Measurements from ENCODE around the gene LIMCH1. TPM values are rescaled to one million over a fixed set of nuclear protein-coding genes. Genes with fewer than 3 reads are reported as not detected.
A peak's percentile ranks its signal among the peaks of the same experiment; 100 is the strongest.

Gene LIMCH1
- total and polyA plus RNA-seq, 2 donors = 18.4 to 93.5 TPM

GRCh38 chr4:41561244-41561643 lies 23.3 kb downstream of the LIMCH1 start:
- no peak overlapping the region for H3K27ac ChIP-seq (ENCODE audit: low read depth)

GRCh38 chr4:41567186-41567585 lies 29.2 kb downstream of the LIMCH1 start:
- Histone ChIP-seq H3K36me3 (ENCODE audit: insufficient read depth) (no peaks in the 10 kb centered on the region), H3K4me1 (ENCODE audit: insufficient read depth) (no peaks in the 10 kb centered on the region), H3K4me3 (ENCODE audit: low read depth, low read length) (no peak overlapping the region), H3K27ac (ENCODE audit: low read depth) (no peak overlapping the region)
- no peak for DNase-seq (ENCODE audit: extremely low spot score)
- WGBS = 90% methylated on average over 2 of the region's 2 CpGs

More at GRCh38 chr4:41561244-41561643, 23.3 kb downstream of the LIMCH1 start:
- 84% methylated on average over 3 of the region's 3 CpGs for WGBS
- H3K4me3 ChIP-seq (ENCODE audit: low read depth, low read length) = no peak overlapping the region
- DNase-seq (ENCODE audit: extremely low spot score) = no peak
- H3K4me1 ChIP-seq (ENCODE audit: insufficient read depth) = no peaks in the 10 kb centered on the region
- no peaks in the 10 kb centered on the region for H3K36me3 ChIP-seq (ENCODE audit: insufficient read depth)

- no peaks in the 10 kb centered on the region for H3K4me1 ChIP-seq (ENCODE audit: insufficient read depth)
- no peak overlapping the region for H3K4me3 ChIP-seq (ENCODE audit: low read depth, low read length)
- H3K36me3 ChIP-seq (ENCODE audit: insufficient read depth) = no peaks in the 10 kb centered on the region
- WGBS = 94% methylated on average over 5 of the region's 5 CpGs
- H3K27ac ChIP-seq (ENCODE audit: low read depth) = no peak overlapping the region
- no peak for DNase-seq (ENCODE audit: extremely low spot score)
Observed at GRCh38 chr4:41568363-41568762, 30.4 kb downstream of the LIMCH1 start.

GRCh38 chr4:41569961-41570360 lies 32.0 kb downstream of the LIMCH1 start:
- Histone ChIP-seq H3K4me1 (ENCODE audit: insufficient read depth) (no peaks in the 10 kb centered on the region), H3K4me3 (ENCODE audit: low read depth, low read length) (no peak overlapping the region), H3K27ac (ENCODE audit: low read depth) (no peak overlapping the region), H3K36me3 (ENCODE audit: insufficient read depth) (no peaks in the 10 kb centered on the region)
- DNase-seq (ENCODE audit: extremely low spot score) = no peak
- 58% methylated on average over 4 of the region's 4 CpGs for WGBS

DNA sequence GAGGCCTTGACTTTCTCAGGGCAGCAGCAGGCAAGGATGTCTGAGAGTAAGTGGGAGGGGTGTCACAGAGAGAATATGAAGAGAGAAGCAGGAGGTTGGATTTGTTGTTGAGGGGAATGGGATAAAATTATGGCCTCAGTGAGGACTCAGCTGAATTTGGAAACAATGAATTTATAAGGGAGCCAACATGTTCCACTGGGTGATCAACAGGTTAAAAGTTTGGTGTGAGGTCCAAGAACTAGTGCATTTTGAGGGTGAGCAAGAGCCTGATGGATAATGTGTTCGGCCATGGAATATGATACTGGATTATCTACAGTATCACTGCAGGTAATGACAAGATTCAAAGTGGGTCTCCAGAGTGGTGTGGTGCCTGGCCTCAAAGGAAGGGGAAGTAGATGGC lies 33.5 kb downstream of the LIMCH1 start:
- no peak overlapping the region for H3K27ac ChIP-seq (ENCODE audit: low read depth)
- DNase-seq (ENCODE audit: extremely low spot score) = no peak
- H3K36me3 ChIP-seq (ENCODE audit: insufficient read depth) = no peaks in the 10 kb centered on the region
- no peaks in the 10 kb centered on the region for H3K4me1 ChIP-seq (ENCODE audit: insufficient read depth)
- WGBS = 87% methylated on average over 1 of the region's 1 CpG
- no peak overlapping the region for H3K4me3 ChIP-seq (ENCODE audit: low read depth, low read length)

DNA sequence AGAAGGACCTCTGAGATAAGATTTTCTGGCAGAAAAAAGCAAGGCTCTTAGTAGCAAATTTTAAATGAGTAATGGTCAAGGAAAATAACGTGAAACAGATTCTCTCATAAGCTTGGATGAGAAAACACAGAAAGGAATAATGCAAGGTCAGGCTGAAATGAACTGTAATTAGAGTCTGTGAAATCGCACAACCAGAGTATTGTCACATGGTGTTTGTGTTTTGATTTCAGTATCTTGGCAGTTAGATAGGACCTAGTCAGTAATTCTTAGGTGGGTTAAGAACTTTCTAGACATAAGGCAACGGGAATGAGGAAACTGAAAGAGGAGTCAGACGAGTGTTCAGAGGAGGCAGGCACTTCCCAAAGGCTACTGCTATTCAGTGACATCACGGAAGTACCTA lies 34.6 kb downstream of the LIMCH1 start:
- DNase-seq (ENCODE audit: extremely low spot score) = no peak
- no peaks in the 10 kb centered on the region for H3K36me3 ChIP-seq (ENCODE audit: insufficient read depth)
- H3K4me3 ChIP-seq (ENCODE audit: low read depth, low read length) = no peak overlapping the region
- no peak overlapping the region for H3K27ac ChIP-seq (ENCODE audit: low read depth)
- H3K4me1 ChIP-seq (ENCODE audit: insufficient read depth) = no peaks in the 10 kb centered on the region
- 39% methylated on average over 5 of the region's 5 CpGs for WGBS

DNA sequence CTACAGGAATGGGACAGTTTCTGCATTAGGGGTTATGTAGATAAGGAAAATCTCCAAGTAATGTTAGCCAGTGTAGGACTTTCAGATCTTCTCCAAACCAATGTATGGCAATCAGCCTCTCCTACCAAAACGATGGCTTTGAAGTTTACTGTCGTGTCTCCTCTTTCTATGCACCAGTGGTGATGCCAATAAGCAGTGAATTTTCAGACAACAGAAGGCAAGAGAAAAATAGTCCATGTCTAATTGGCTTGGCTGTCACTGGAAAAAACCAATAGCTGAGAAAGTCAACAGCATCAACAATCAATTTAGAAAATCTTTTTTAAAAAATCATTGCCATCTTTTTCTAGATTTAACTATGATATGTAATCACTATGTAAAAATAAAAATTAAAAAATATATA lies 35.0 kb downstream of the LIMCH1 start:
- WGBS = 68% methylated on average over 2 of the region's 2 CpGs
- Histone ChIP-seq H3K4me3 (ENCODE audit: low read depth, low read length) (no peak overlapping the region), H3K27ac (ENCODE audit: low read depth) (no peak overlapping the region), H3K4me1 (ENCODE audit: insufficient read depth) (no peaks in the 10 kb centered on the region), H3K36me3 (ENCODE audit: insufficient read depth) (no peaks in the 10 kb centered on the region)
- no peak for DNase-seq (ENCODE audit: extremely low spot score)

DNA sequence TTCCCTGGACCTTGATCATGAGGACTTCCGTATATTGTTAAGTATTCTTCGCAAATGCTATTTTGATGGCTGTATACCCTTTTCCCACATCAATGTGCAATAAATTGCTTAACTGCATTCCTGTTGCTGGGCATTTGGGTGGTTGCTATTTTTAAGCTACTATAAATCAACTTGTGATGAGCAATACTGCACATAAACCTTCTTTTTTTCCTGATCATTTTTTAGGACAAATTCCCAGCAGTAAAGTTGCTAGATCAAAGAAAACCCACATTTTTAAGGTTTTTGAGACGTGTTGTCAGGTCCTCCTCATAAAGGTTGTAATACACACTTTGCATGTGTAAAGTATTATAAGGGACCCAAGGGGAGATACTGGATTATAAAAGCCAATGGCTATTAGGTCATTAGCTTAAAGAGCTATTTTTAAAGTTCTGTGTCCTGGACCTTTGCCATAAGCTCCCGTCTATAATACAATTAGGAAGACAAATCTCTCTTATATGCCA lies 35.6 kb downstream of the LIMCH1 start:
- no peak overlapping the region for H3K4me3 ChIP-seq (ENCODE audit: low read depth, low read length)
- DNase-seq (ENCODE audit: extremely low spot score) = no peak
- no peaks in the 10 kb centered on the region for H3K36me3 ChIP-seq (ENCODE audit: insufficient read depth)
- WGBS = 64% methylated on average over 4 of the region's 4 CpGs
- no peaks in the 10 kb centered on the region for H3K4me1 ChIP-seq (ENCODE audit: insufficient read depth)
- H3K27ac ChIP-seq (ENCODE audit: low read depth) = no peak overlapping the region

- Histone ChIP-seq H3K27ac (ENCODE audit: low read depth) (no peak overlapping the region), H3K4me1 (ENCODE audit: insufficient read depth) (no peaks in the 10 kb centered on the region), H3K36me3 (ENCODE audit: insufficient read depth) (no peaks in the 10 kb centered on the region), H3K4me3 (ENCODE audit: low read depth, low read length) (no peak overlapping the region)
- whole genome bisulfite sequencing = 71% methylated on average over 4 of the region's 4 CpGs
- DNase-seq (ENCODE audit: extremely low spot score) = peak; percentile 43
Observed at GRCh38 chr4:41575207-41575606, 37.2 kb downstream of the LIMCH1 start.

DNA sequence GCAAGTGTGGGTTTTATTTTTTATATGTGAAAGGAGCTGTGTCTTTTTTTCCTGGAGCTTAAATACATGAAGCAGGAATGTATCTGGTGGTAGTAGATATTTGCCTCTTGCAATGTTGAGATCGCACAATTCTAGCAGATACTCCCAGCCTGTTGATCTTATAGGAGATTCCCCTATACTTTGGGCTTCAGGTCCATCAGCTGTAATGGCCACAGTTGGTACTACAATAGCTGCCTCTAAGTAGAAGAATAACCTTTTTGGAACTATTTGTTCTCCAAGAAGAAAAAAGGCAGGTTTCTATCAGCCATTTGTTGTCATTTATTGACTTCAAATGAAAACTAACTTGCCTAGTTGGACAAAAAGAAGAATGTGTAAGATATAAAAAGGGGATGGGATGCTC lies 37.7 kb downstream of the LIMCH1 start:
- DNase-seq (ENCODE audit: extremely low spot score) = no peak
- 94% methylated on average over 1 of the region's 1 CpG for WGBS
- no peaks in the 10 kb centered on the region for H3K36me3 ChIP-seq (ENCODE audit: insufficient read depth)
- H3K4me3 ChIP-seq (ENCODE audit: low read depth, low read length) = no peak overlapping the region
- no peaks in the 10 kb centered on the region for H3K4me1 ChIP-seq (ENCODE audit: insufficient read depth)
- no peak overlapping the region for H3K27ac ChIP-seq (ENCODE audit: low read depth)

DNA sequence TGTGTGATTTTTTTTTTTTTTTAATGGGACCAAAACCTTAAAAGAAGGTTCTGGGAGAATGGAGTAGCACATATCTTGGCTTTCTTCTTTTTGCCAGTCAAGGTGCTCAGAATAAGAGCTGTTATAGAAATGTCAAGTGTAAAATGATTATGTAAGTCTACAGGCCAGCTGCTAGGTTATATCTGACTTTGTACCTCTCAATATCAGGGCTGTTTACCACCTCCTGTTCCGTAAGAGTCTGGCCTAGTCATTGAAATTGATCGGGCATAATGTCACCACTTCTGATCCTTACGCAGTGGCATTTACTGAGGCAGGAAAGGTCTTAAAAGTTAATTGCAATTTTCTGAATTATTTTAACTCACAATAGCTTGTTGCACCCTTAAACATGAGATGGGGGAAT lies 41.1 kb downstream of the LIMCH1 start:
- H3K4me3 ChIP-seq (ENCODE audit: low read depth, low read length) = no peak overlapping the region
- no peak overlapping the region for H3K27ac ChIP-seq (ENCODE audit: low read depth)
- H3K36me3 ChIP-seq (ENCODE audit: insufficient read depth) = no peaks in the 10 kb centered on the region
- 82% methylated on average over 3 of the region's 3 CpGs for WGBS
- DNase-seq (ENCODE audit: extremely low spot score) = no peak
- H3K4me1 ChIP-seq (ENCODE audit: insufficient read depth) = no peaks in the 10 kb centered on the region

- WGBS = 87% methylated on average over 5 of the region's 5 CpGs
- no peak overlapping the region for H3K4me3 ChIP-seq (ENCODE audit: low read depth, low read length)
Observed at GRCh38 chr4:41579526-41579925, 41.6 kb downstream of the LIMCH1 start.

GRCh38 chr4:41580007-41580406 lies 42.0 kb downstream of the LIMCH1 start:
- no peak for DNase-seq (ENCODE audit: extremely low spot score)
- H3K4me3 ChIP-seq (ENCODE audit: low read depth, low read length) = no peak overlapping the region
- no peak overlapping the region for H3K27ac ChIP-seq (ENCODE audit: low read depth)
- H3K4me1 ChIP-seq (ENCODE audit: insufficient read depth) = no peaks in the 10 kb centered on the region
- H3K36me3 ChIP-seq (ENCODE audit: insufficient read depth) = no peaks in the 10 kb centered on the region
- WGBS = 95% methylated on average over 4 of the region's 4 CpGs

More at GRCh38 chr4:41579526-41579925, 41.6 kb downstream of the LIMCH1 start:
- no peak for DNase-seq (ENCODE audit: extremely low spot score)
- Histone ChIP-seq H3K36me3 (ENCODE audit: insufficient read depth) (no peaks in the 10 kb centered on the region), H3K27ac (ENCODE audit: low read depth) (no peak overlapping the region), H3K4me1 (ENCODE audit: insufficient read depth) (no peaks in the 10 kb centered on the region)

- no peaks in the 10 kb centered on the region for H3K4me1 ChIP-seq (ENCODE audit: insufficient read depth)
- no peak overlapping the region for H3K27ac ChIP-seq (ENCODE audit: low read depth)
- H3K4me3 ChIP-seq (ENCODE audit: low read depth, low read length) = no peak overlapping the region
- no peaks in the 10 kb centered on the region for H3K36me3 ChIP-seq (ENCODE audit: insufficient read depth)
- DNase-seq (ENCODE audit: extremely low spot score) = no peak
- 78% methylated on average over 2 of the region's 2 CpGs for WGBS
Observed at GRCh38 chr4:41586675-41587225, 48.8 kb downstream of the LIMCH1 start.

DNA sequence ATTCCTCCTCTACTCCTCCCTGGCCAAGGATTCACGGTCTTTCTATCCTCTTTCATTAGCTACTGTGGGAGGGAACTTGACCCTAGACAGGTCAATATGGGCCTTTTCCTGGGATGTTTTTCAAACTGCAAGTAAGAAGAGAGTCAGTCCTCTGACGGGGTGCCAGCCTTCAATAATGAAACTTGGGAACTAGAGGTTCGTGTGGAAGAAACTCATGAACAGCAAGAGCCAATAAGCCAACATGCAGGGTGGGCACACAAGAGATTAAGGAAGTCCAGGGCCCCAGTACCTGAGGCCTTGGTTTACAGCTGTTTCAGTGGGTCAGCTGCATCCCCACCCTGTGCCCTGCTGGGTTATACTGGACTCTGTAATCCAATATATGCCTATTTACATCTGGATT lies 49.3 kb downstream of the LIMCH1 start:
- Histone ChIP-seq H3K4me1 (ENCODE audit: insufficient read depth) (no peaks in the 10 kb centered on the region), H3K36me3 (ENCODE audit: insufficient read depth) (no peaks in the 10 kb centered on the region), H3K4me3 (ENCODE audit: low read depth, low read length) (no peak overlapping the region), H3K27ac (ENCODE audit: low read depth) (no peak overlapping the region)
- WGBS = 80% methylated on average over 3 of the region's 3 CpGs
- no peak for DNase-seq (ENCODE audit: extremely low spot score)

All from urinary bladder (tissue), 4 donors.